ENCODE results near the gene GPRIN3. TPM values are rescaled to one million over a fixed set of nuclear protein-coding genes. Genes with fewer than 3 reads are reported as not detected.

The GPRIN3 gene
- total and polyA plus RNA-seq, 2 donors (not counting 3 experiments of a cell fraction or from before 2014, with no cell fraction given) = 0.17 to 2.2 TPM

- no peaks in the 10 kb centered on the region for H3K9me1 ChIP-seq (replicated peaks; ENCODE audit: control insufficient read depth, extremely low read depth, insufficient read depth, low read length)
- no peak overlapping the region for H3K4me2 ChIP-seq (ENCODE audit: insufficient read depth, low read length)
- peaks cover 0 to 1% of the 10 kb centered on the region in 2 experiments for H3K27me3 ChIP-seq (ENCODE audit: control insufficient read depth in 2 of 2, insufficient read depth in 2 of 2, low read length in 2 of 2)
- TF ChIP-seq CTCF (IDR thresholded peaks at IDR 0.05; ENCODE audit: extremely low read depth in 1 of 2, insufficient read depth in 1 of 2, low read depth in 1 of 2, low read length in 2 of 2) = no peak
- no peak for TF ChIP-seq MAX (IDR thresholded peaks at IDR 0.05; ENCODE audit: insufficient read depth, insufficient read length)
- TF ChIP-seq MYC (IDR thresholded peaks at IDR 0.05; ENCODE audit: low read depth, low read length) = no peak
- TF ChIP-seq POLR2A (IDR thresholded peaks at IDR 0.05; ENCODE audit: low read depth, low read length) = no peak
- TF ChIP-seq JUN (IDR thresholded peaks at IDR 0.05; ENCODE audit: borderline replicate concordance, insufficient read depth, insufficient read length, low read depth) = no peak
- no peak for TF ChIP-seq POLR2AphosphoS5 (IDR thresholded peaks at IDR 0.05; ENCODE audit: insufficient read depth, low read depth, low read length)
- TF ChIP-seq GATA2 (IDR thresholded peaks at IDR 0.05; ENCODE audit: insufficient read depth, insufficient read length, low read depth, low read length) = no peak
- TF ChIP-seq EZH2 (IDR thresholded peaks at IDR 0.05; ENCODE audit: borderline replicate concordance, low read depth, low read length, severe bottlenecking) = no peak
- no peak for TF ChIP-seq FOS (IDR thresholded peaks at IDR 0.05; ENCODE audit: borderline replicate concordance, insufficient read depth, low read length)
- ChIA-PET POLR2A (no interaction called here), CTCF (no interaction called here)
- H3K9me3 ChIP-seq (replicated peaks; ENCODE audit: control insufficient read depth, insufficient read depth, low read length) = no peaks in the 10 kb centered on the region
- no peaks in the 10 kb centered on the region for H3K79me2 ChIP-seq (ENCODE audit: control insufficient read depth, insufficient read depth, low read length)
- no peak overlapping the region for H3K27ac ChIP-seq (ENCODE audit: insufficient read depth, low read depth, low read length)
- H3K9ac ChIP-seq (replicated peaks; ENCODE audit: extremely low read depth, insufficient read depth, low read length) = no peak overlapping the region
- no peak overlapping the region for H2AFZ ChIP-seq (ENCODE audit: low read depth, low read length)
- intact Hi-C loops (cut with micrococcal nuclease) = no loop called here
- dilution Hi-C loops (cut with MboI; ENCODE audit: extremely low pct_ligation_motif_present, low sequenced_read_pairs) = no loop called here
- H4K20me1 ChIP-seq (replicated peaks; ENCODE audit: control insufficient read depth, extremely low read depth, insufficient read depth, low read length) = no peaks in the 10 kb centered on the region
- no TSS peak for BruUV-seq (replicated peaks)
- H3K4me3 ChIP-seq (replicated peaks in 1 of 3; ENCODE audit: insufficient read depth in 1 of 3, low read depth in 1 of 3, low read length in 3 of 3) = no peak overlapping the region
- DNase-seq (ENCODE audit: low read depth, low spot score) (no peak), FAIRE-seq (no peak)
- H3K4me1 ChIP-seq (ENCODE audit: control insufficient read depth, extremely low read depth, insufficient read depth, low read length) = peaks cover 3% of the 10 kb centered on the region
- H3K36me3 ChIP-seq (ENCODE audit: control insufficient read depth in 2 of 2, extremely low read depth in 1 of 2, insufficient read depth in 2 of 2, low read length in 2 of 2) = no peaks in the 10 kb centered on the region
Observed at GRCh38 chr4:89197920-89198319, 109.7 kb downstream of the GPRIN3 start.
